Placental epithelial cell (primary cell): ENCODE data around the gene BMS1. TPM values are rescaled to one million over a fixed set of nuclear protein-coding genes. Genes with fewer than 3 reads are reported as not detected.

Experiments used
- small RNA-seq: library from RNA; depleted of rRNA; stranded (forward); fragments of <200 nt; gene quantifications from one replicate; pipeline ENCODE3, GENCODE V24; 2012
- total RNA-seq: library from RNA; depleted of rRNA; stranded (reverse); fragments of >200 nt; gene quantifications from 2 replicates; pipeline ENCODE4 v1.2.3, GENCODE V29; 2012

BMS1 gene, protein sequence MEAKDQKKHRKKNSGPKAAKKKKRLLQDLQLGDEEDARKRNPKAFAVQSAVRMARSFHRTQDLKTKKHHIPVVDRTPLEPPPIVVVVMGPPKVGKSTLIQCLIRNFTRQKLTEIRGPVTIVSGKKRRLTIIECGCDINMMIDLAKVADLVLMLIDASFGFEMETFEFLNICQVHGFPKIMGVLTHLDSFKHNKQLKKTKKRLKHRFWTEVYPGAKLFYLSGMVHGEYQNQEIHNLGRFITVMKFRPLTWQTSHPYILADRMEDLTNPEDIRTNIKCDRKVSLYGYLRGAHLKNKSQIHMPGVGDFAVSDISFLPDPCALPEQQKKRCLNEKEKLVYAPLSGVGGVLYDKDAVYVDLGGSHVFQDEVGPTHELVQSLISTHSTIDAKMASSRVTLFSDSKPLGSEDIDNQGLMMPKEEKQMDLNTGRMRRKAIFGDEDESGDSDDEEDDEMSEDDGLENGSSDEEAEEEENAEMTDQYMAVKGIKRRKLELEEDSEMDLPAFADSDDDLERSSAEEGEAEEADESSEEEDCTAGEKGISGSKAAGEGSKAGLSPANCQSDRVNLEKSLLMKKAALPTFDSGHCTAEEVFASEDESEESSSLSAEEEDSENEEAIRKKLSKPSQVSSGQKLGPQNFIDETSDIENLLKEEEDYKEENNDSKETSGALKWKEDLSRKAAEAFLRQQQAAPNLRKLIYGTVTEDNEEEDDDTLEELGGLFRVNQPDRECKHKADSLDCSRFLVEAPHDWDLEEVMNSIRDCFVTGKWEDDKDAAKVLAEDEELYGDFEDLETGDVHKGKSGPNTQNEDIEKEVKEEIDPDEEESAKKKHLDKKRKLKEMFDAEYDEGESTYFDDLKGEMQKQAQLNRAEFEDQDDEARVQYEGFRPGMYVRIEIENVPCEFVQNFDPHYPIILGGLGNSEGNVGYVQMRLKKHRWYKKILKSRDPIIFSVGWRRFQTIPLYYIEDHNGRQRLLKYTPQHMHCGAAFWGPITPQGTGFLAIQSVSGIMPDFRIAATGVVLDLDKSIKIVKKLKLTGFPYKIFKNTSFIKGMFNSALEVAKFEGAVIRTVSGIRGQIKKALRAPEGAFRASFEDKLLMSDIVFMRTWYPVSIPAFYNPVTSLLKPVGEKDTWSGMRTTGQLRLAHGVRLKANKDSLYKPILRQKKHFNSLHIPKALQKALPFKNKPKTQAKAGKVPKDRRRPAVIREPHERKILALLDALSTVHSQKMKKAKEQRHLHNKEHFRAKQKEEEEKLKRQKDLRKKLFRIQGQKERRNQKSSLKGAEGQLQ
- total RNA-seq = 13.3 and 17.9 TPM in 2 replicates

DNA sequence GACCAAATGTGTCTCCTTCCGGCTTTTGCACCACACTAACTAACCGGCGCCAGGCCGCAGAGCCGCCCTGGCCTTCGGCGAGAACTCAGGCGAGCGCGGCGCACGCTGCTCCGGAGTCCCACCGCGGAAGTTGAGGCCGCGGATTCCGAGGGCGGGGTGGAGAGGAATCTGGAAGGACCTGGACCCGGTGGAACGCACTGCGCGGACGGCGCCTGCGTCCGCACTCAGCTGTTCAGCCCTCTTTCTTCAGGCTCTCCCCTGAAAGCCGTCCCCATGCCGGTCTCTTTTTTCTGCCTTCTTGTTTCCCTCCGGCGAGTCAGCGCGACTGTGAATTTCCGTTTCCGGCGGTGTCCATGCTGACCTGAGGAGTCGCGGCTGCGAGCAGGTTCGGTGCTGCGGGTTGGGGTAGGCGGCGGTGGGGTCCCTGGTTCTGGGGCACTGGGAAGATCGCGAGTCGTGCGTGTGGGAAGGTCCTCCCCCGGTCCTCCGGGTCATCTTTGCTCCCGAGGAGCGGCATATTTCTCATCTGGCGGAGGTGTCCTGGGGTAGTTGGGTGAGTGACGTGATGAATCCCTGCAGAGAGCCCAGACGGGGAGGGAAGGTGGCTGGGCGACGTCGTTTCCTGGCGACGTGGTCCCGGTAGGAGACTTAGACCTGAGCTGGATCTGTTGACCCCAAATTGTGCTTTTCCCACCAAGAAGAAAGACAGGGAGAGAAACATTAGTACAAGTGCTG lies at the start of gene BMS1:
Gene BMS1, plus strand, starts transcription at position 350 of the 735 bp plus-strand sequence. CDS start 1,600 bp downstream, outside the sequence.

Small RNA genes within 50 kb of the gene (small RNA-seq; reads per million reads assigned to genes)
- gene RNU6-885P = not detected

Other genes with a start within 250 kb of the BMS1 start
- gene ZNF33B, start 144.2 kb upstream of the BMS1 start, total RNA-seq = 12.6 and 25.9 TPM in 2 replicates